ENCODE results near the gene MDFI. TPM values are rescaled to one million over a fixed set of nuclear protein-coding genes. Genes with fewer than 3 reads are reported as not detected.

MDFI gene
- total RNA-seq, 1 experiment from 2014 or later = 96.4 TPM

DNA sequence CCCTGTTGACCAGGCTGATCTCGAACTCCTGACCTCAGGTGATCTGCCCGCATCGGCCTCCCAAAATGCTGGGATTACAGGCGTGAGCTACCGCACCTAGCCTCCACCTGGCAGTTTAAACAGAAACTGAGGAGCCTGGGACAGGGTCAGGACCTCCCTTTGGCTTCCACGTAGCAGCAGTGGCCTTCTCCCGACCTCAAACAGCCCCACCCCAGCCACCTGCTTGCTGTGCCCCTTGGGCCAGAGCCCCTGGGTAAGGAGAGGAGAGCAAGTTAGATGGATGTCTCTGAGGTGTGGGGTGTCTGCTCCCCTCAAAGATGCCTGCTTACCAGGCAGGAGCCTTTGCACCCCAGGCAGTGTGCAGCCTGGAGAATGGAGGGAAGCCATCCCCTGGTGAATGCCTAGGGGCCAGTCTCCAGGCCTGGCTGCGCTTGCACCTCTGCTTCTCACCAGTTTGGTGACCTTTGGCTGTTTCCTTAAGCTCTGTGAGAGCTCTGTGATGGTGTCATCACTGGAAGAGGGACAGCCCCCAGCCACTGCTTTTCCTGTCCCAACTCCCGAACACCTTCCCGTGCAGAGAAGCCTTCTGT is 42.1 kb upstream of the MDFI start:
- Histone ChIP-seq H3K36me3 (ENCODE audit: low read depth, low read length) (peaks cover 4% of the 10 kb centered on the region; the same call in 1 of the 2 replicates), H3K4me1 (ENCODE audit: insufficient read depth, low read length) (no peaks in the 10 kb centered on the region), H4K20me1 (ENCODE audit: low read length) (no peaks in the 10 kb centered on the region), H3K79me2 (ENCODE audit: low read length) (no peaks in the 10 kb centered on the region), H3K27ac (ENCODE audit: low read length) (no peak overlapping the region), H3K9me2 (replicated peaks; ENCODE audit: low read length) (no peaks in the 10 kb centered on the region), H2AFZ (ENCODE audit: low read length) (no peak overlapping the region), H3K9me3 (ENCODE audit: low read length) (no peaks in the 10 kb centered on the region), H3F3A (ENCODE audit: low read length, unreplicated experiment) (no peaks in the 10 kb centered on the region), H3K27me3 (ENCODE audit: low read length) (no peaks in the 10 kb centered on the region), H3K4me2 (ENCODE audit: low read length) (no peak overlapping the region), H3K4me3 (ENCODE audit: low read length) (no peak overlapping the region), H3K9ac (ENCODE audit: low read length) (no peak overlapping the region)
- no peak for DNase-seq
- TF ChIP-seq EZH2 (IDR thresholded peaks at IDR 0.05; ENCODE audit: low read length, unreplicated experiment) (no peak), EZH2phosphoT487 (IDR thresholded peaks at IDR 0.05; ENCODE audit: borderline replicate concordance, low read length) (no peak)
- TF ChIP-seq, protein P1, sequence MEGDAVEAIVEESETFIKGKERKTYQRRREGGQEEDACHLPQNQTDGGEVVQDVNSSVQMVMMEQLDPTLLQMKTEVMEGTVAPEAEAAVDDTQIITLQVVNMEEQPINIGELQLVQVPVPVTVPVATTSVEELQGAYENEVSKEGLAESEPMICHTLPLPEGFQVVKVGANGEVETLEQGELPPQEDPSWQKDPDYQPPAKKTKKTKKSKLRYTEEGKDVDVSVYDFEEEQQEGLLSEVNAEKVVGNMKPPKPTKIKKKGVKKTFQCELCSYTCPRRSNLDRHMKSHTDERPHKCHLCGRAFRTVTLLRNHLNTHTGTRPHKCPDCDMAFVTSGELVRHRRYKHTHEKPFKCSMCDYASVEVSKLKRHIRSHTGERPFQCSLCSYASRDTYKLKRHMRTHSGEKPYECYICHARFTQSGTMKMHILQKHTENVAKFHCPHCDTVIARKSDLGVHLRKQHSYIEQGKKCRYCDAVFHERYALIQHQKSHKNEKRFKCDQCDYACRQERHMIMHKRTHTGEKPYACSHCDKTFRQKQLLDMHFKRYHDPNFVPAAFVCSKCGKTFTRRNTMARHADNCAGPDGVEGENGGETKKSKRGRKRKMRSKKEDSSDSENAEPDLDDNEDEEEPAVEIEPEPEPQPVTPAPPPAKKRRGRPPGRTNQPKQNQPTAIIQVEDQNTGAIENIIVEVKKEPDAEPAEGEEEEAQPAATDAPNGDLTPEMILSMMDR (conservative IDR thresholded peaks at IDR 0.05; ENCODE audit: low read depth, low read length) = no peak
- no peak for ATAC-seq
- BruUV-seq (replicated peaks) = no TSS peak
- intact Hi-C loops (cut with micrococcal nuclease) = no loop called here
- POLR2A ChIA-PET (ENCODE audit: unreplicated experiment) = no interaction called here
- CTCF ChIA-PET = no interaction called here

DNA sequence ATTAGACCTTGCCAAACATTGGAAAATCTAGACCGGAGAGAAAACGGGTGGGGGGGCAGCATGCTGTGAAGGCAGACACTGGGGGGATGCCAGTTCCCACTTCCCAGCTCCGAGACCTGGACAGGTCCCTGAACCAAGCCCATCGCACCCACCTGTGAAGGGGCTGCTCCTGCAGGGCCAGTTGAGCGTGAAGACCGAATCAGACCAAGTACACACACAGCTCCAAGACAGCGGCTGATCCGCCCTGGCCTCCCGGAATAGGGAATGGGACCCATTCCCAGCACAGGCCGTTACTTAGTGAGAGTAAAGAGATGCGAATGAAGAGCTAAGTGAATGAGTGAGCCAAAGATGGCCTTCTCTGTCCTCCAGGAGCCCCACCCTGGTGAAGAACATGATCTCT is 41.5 kb upstream of the MDFI start:
- Histone ChIP-seq H3K36me3 (ENCODE audit: low read depth, low read length) (peaks cover 4% of the 10 kb centered on the region; the same call in 1 of the 2 replicates), H3K27ac (ENCODE audit: low read length) (no peak overlapping the region), H2AFZ (ENCODE audit: low read length) (no peak overlapping the region), H3K4me3 (ENCODE audit: low read length) (no peak overlapping the region), H3K9ac (ENCODE audit: low read length) (no peak overlapping the region), H4K20me1 (ENCODE audit: low read length) (no peaks in the 10 kb centered on the region), H3K4me2 (ENCODE audit: low read length) (no peak overlapping the region), H3K9me2 (replicated peaks; ENCODE audit: low read length) (no peaks in the 10 kb centered on the region), H3K4me1 (ENCODE audit: insufficient read depth, low read length) (no peaks in the 10 kb centered on the region), H3K9me3 (ENCODE audit: low read length) (no peaks in the 10 kb centered on the region), H3K27me3 (ENCODE audit: low read length) (no peaks in the 10 kb centered on the region), H3K79me2 (ENCODE audit: low read length) (no peaks in the 10 kb centered on the region), H3F3A (ENCODE audit: low read length, unreplicated experiment) (no peaks in the 10 kb centered on the region)
- DNase-seq = no peak
- ChIA-PET POLR2A (ENCODE audit: unreplicated experiment) (no interaction called here), CTCF (no interaction called here)
- BruUV-seq (replicated peaks) = no TSS peak
- intact Hi-C loops (cut with micrococcal nuclease) = no loop called here
- ATAC-seq = no peak
- TF ChIP-seq EZH2 (IDR thresholded peaks at IDR 0.05; ENCODE audit: low read length, unreplicated experiment) (no peak), EZH2phosphoT487 (IDR thresholded peaks at IDR 0.05; ENCODE audit: borderline replicate concordance, low read length) (no peak)

DNA sequence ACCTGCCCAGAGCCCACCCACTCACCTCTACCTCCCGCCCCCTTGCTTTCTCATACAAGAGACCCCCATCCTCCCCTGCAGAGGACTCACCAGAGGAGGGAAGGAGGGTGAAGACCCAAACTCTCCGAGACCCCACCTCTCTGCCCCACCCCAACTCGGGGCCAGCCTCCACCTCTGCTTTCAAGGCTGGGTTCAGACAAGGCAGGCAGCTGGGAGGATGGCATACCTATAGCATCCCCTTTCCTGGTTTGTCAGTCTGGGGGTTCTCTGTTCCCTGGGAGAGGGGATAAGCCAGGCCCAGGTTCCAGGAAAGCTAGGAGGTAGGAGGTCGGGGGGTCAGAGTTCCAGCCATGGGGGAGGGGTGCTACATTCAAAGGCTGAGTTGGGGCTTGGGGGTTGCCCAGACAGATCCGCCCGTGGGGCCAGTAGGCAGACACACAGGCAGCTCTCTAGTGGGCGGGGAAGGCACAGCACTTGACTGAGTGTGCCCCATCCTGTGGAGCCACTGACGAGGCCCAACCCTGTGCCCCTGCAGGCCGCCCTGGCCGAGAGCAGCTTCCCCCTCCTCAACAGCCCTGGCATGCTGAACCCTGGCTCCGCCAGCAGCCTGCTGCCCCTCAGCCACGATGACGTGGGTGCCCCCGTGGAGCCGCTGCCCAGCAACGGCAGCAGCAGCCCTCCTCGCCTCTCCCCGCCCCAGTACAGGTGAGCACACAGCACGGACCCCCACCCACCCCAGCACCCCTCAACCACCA is 40.8 kb upstream of the MDFI start:
- Histone ChIP-seq H4K20me1 (ENCODE audit: low read length) (no peaks in the 10 kb centered on the region), H3K27ac (ENCODE audit: low read length) (no peak overlapping the region), H3K4me2 (ENCODE audit: low read length) (no peak overlapping the region), H3K27me3 (ENCODE audit: low read length) (no peaks in the 10 kb centered on the region), H3K4me3 (ENCODE audit: low read length) (no peak overlapping the region), H3K9ac (ENCODE audit: low read length) (no peak overlapping the region), H3K4me1 (ENCODE audit: insufficient read depth, low read length) (0 out of 2 replicates have a peak, but pooled peaks cover under 1% of the 10 kb centered on the region), H3K79me2 (ENCODE audit: low read length) (no peaks in the 10 kb centered on the region), H2AFZ (ENCODE audit: low read length) (no peak overlapping the region), H3F3A (ENCODE audit: low read length, unreplicated experiment) (no peaks in the 10 kb centered on the region), H3K9me2 (replicated peaks; ENCODE audit: low read length) (no peaks in the 10 kb centered on the region), H3K36me3 (ENCODE audit: low read depth, low read length) (no peaks in the 10 kb centered on the region; the same call in 1 of the 2 replicates), H3K9me3 (ENCODE audit: low read length) (no peaks in the 10 kb centered on the region)
- ATAC-seq (no peak), DNase-seq (no peak)
- intact Hi-C loops (cut with micrococcal nuclease) = no loop called here
- no TSS peak for BruUV-seq (replicated peaks)
- ChIA-PET POLR2A (ENCODE audit: unreplicated experiment) (no interaction called here), CTCF (no interaction called here)
- TF ChIP-seq, protein P1 (conservative IDR thresholded peaks at IDR 0.05; ENCODE audit: low read depth, low read length) = no peak
- TF ChIP-seq EZH2 (IDR thresholded peaks at IDR 0.05; ENCODE audit: low read length, unreplicated experiment) (no peak), EZH2phosphoT487 (IDR thresholded peaks at IDR 0.05; ENCODE audit: borderline replicate concordance, low read length) (no peak)

Data from PC-3 (cell line).